Loucy (cell line): ENCODE data around the gene CTIF.

Experiments used
- EZH2phosphoT487 ChIP-seq: fragments of 200-600 bp; IDR thresholded peaks from 2 replicates; pipeline ENCODE4 v1.6.1; 2018; ENCODE audit warnings: antibody characterized with exemption, mild to moderate bottlenecking, moderate library complexity, borderline replicate concordance
- TF ChIP-seq, protein P1 (sequence below): fragments of 200-600 bp; sonication (generic); conservative IDR thresholded peaks from 2 replicates; pipeline ENCODE4 v1.5.1; 2014; ENCODE audit warnings: mild to moderate bottlenecking, antibody characterized with exemption, low read length

- TF ChIP-seq, protein P1, sequence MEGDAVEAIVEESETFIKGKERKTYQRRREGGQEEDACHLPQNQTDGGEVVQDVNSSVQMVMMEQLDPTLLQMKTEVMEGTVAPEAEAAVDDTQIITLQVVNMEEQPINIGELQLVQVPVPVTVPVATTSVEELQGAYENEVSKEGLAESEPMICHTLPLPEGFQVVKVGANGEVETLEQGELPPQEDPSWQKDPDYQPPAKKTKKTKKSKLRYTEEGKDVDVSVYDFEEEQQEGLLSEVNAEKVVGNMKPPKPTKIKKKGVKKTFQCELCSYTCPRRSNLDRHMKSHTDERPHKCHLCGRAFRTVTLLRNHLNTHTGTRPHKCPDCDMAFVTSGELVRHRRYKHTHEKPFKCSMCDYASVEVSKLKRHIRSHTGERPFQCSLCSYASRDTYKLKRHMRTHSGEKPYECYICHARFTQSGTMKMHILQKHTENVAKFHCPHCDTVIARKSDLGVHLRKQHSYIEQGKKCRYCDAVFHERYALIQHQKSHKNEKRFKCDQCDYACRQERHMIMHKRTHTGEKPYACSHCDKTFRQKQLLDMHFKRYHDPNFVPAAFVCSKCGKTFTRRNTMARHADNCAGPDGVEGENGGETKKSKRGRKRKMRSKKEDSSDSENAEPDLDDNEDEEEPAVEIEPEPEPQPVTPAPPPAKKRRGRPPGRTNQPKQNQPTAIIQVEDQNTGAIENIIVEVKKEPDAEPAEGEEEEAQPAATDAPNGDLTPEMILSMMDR = no peak
- TF ChIP-seq EZH2phosphoT487 = no peak
These were observed 315.9 kb downstream of the CTIF start for GRCh38 chr18:48854780-48855179.
